ENCODE measurements around the gene EP400.

DNA sequence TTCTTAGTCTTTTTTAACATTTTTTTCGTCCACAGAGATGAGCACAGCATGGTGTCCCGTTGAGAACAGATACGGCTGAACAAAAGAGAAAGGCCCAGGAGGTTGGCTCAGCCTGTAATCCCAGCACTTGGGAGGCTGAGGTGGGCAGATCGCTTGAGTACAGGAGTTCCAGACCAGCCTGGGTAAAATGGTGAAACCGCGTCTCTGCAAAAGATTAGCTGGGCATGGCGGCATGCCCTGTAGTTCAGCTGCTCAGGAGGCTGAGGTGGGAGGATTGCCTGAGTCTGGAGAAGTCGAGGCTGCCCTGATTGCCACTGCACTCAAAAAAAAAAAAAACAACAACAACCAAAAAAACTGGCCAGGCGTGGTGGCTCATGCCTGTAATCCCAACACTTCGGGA is 5.9 kb upstream of the EP400 start:
- TF ChIP-seq, protein P1, sequence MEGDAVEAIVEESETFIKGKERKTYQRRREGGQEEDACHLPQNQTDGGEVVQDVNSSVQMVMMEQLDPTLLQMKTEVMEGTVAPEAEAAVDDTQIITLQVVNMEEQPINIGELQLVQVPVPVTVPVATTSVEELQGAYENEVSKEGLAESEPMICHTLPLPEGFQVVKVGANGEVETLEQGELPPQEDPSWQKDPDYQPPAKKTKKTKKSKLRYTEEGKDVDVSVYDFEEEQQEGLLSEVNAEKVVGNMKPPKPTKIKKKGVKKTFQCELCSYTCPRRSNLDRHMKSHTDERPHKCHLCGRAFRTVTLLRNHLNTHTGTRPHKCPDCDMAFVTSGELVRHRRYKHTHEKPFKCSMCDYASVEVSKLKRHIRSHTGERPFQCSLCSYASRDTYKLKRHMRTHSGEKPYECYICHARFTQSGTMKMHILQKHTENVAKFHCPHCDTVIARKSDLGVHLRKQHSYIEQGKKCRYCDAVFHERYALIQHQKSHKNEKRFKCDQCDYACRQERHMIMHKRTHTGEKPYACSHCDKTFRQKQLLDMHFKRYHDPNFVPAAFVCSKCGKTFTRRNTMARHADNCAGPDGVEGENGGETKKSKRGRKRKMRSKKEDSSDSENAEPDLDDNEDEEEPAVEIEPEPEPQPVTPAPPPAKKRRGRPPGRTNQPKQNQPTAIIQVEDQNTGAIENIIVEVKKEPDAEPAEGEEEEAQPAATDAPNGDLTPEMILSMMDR (IDR thresholded peaks at IDR 0.05) = no peak
- no peak for TF ChIP-seq POLR2A (IDR thresholded peaks at IDR 0.05)
